Daoy (cell line): ENCODE data around the gene UBR1. TPM values are rescaled to one million over a fixed set of nuclear protein-coding genes. Genes with fewer than 3 reads are reported as not detected.
A peak's percentile ranks its signal among the peaks of the same experiment; 100 is the strongest.
"Not testable (repeated sequence)": the region's sequence is repeated elsewhere in the genome, so short reads cannot be mapped to it uniquely, and the experiment has no call there.

Experiments
- DNase-seq: peaks from one replicate; pipeline ENCODE4 v3.0.0-alpha.2; 2015; ENCODE audit warnings: low read depth
- total RNA-seq: library from RNA; depleted of rRNA; stranded (reverse); fragments of >200 nt; shearing (Covaris generic); gene quantifications from 2 replicates; pipeline ENCODE4 v1.2.3, GENCODE V29; 2014

UBR1 gene
- total RNA-seq, 1 experiment from 2014 or later, result 24.5 TPM

DNA sequence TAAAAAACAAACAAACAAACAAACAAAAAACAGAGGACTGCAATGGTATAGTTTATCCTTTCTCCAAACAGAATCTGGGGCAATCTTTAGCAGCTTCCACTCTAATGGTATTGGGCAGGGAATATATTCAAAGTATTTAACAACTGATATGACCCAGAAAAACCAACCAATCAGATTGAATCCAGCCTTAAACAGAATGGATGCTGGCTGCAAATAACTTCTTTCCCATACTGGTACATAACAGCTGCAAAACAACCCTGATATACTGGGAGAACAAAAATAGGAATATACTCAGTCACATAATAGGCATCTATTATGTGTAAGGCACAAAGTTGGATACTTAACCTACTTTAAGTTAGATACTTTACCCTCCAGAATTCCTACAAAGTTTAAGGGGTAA lies 49.1 kb downstream of the UBR1 start:
- no peak for DNase-seq

DNA sequence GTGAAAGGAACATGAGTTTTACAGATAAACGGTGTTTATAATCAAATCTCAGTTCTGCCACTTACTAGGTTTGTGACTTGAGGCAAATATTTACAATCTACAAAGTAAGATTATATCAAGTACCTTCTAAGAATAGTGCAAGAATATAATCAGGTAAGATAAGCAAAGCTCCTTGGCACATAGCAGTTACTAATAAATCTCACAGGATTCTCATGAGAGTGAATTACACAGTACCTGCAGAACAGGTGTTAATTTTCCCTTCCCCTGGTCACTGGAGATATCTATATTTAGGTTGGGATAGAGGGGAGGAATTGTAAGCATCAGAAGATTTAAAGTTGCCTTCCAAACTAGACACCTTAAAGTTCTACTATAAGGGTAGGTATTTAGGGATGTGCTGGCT lies 53.0 kb downstream of the UBR1 start:
- no peak for DNase-seq

DNA sequence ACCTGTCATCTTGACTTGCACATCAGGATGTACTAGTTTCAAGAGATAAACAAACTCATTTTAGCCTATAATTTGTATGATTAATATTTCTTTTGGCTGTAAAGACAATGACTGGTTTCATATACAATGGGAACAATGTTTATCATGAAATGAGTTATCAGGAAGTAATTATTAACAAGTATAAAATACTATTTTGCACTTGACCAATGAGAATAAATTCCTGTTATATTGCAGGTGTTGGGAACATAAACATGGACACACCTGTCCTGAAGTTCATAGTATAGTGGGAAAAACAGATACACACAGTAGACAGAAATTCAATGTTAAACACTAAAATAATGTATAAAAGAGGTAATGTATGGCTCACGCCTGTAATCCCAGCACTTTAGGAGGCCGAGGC lies 56.9 kb downstream of the UBR1 start:
- DNase-seq, result no peak

GRCh38 chr15:43046484-43046883 lies 59.4 kb downstream of the UBR1 start:
- no peak for DNase-seq

DNA sequence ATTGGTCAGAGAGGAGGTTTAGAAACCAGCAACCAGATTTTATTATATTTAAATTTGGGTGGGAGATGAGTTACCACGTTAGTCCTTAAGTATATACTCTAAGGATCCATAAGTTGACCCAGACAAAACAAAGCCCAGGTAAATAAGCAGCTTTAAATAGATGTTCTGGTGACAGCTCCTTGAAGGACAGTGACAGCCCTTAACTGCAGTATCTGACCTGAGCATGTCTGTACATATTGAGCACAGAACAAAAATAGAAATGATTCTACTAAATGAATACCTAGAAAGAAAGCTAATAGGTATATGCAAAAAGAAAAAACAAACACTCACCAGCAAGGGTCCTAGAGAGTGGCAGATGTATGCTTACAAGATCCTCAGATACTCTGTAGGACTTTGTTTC lies 63.0 kb downstream of the UBR1 start:
- no peak for DNase-seq

GRCh38 chr15:43041085-43041484 lies 64.8 kb downstream of the UBR1 start:
- not testable (repeated sequence) for DNase-seq

DNA sequence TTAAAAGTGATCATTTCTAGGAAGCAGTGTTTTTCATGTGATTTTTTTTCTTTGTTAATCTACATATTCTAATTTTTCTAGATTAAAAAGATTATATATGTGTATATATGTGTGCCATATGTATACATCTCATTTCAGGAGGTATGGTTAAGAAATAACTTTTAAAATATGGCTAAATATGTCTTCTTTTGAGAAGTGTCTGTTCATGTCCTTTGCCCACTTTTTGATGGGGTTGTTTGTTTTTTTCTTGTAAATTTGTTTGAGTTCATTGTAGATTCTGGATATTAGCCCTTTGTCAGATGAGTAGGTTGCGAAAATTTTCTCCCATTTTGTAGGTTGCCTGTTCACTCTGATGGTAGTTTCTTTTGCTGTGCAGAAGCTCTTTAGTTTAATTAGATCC lies 70.6 kb downstream of the UBR1 start:
- DNase-seq, result not testable (repeated sequence)

DNA sequence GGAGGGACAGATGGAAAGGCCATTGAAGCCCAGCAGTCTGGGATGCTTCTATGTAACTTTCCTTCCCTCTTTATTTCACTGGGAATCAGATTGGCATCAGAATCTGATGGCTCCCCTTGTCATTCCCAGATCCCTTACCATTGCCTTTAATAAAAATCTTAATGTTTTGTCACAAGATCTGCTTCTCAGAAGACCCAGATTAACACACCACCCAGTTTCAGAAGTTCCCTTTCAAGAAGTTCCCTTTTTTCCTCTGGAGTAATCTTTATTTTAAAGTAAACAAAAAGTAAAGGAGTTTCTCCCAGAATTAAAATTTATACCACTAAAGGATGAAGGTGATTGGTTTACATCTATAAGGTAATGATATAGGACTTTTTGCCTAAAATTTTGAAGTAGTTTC lies 76.4 kb downstream of the UBR1 start:
- DNase-seq, result no peak

GRCh38 chr15:43025150-43025549 lies 80.7 kb downstream of the UBR1 start:
- DNase-seq, result no peak

- DNase-seq, result not testable (repeated sequence)
These were observed 91.2 kb downstream of the UBR1 start for GRCh38 chr15:43014671-43015070.

DNA sequence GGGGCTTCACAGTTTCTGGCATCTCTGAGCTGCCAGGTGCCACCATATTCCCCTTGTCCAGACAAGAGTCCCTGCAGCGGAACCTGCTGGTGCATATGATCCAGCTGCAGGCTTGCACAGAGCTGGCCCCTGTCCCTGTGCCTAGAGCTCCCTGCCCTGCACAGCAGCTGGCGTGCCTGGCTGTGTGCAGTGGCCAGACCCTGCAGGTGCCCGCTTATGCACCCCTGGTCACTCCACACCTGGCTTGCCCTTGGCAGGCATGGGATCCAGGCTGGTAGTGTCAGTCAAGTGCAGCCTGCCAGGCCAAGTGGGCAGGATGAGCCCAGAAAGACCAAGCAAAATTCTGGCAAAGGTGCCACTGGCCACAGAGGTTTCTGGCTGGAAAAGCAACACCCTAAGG lies 96.6 kb downstream of the UBR1 start:
- DNase-seq, result no peak

DNA sequence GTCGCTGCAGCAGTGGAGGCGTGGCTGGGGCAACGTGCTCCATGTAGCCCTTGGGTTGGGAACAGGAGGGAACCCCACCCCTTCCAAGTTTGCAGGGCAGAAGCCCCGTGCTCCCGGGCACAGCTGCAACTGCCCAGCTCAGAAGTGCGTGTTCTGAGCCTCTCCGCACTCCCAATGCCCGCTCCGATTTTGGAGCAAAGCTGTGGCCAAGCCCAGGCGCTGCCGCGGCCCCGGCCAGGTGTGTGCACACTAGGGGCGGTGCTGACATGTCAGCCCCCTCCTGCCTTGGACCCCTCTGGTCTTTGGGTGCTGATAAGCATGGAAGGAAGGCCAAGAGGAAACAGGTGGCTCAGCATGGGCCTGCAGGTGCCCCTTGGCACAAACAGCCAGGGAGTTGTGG lies 97.7 kb downstream of the UBR1 start:
- DNase-seq, result no peak

- DNase-seq, result no peak
These were observed 98.3 kb downstream of the UBR1 start for GRCh38 chr15:43007551-43007950.

DNA sequence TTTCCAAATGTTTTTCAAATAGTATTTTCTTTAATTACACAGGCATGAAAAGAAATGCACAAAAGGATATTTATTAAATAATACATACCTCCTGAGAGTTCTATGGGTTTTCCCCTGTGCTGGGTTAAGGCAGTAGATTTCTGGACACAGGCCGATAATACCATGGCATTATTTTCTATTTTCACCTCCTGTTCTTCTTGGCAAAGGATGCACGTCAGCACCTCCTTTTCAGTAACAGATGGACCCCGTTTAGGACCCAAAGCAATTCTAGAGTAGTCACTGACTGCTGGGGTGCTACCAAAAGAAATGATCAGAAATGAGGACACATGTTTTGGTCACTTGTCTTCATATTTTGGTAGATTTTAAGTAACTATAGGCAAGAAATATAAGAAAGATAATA lies 98.8 kb downstream of the UBR1 start:
- no peak for DNase-seq

DNA sequence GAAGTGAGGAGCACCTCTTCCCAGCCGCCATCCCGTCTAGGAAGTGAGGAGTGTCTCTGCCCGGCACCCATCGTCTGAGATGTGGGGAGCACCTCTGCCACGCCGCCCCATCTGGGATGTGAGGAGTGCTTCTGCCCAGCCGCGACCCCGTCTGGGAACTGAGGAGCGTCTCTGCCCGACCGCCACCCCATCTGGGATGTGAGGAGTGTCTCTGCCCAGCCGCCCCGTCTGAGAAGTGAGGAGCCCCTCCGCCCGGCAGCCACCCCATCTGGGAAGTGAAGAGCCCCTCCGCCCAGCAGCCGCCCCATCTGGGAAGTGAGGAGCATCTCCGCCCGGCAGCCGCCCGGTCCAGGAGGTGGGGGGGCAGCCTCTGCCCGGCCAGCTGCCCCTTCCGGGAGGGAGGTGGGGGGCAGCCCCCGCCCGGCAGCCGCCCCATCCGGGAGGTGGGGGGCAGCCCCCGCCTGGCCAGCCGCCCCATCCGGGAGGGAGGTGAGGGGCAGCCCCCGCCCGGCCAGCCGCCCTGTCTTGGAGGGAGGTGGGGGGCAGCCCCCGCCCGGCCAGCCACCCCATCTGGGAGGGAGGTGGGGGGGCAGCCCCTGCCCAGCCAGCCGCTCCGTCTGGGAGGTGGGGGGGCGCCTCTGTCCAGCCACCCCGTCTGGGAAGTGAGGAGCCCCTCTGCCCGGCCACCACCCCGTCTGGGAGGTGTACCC lies 100.8 kb downstream of the UBR1 start:
- not testable (repeated sequence) for DNase-seq

DNA sequence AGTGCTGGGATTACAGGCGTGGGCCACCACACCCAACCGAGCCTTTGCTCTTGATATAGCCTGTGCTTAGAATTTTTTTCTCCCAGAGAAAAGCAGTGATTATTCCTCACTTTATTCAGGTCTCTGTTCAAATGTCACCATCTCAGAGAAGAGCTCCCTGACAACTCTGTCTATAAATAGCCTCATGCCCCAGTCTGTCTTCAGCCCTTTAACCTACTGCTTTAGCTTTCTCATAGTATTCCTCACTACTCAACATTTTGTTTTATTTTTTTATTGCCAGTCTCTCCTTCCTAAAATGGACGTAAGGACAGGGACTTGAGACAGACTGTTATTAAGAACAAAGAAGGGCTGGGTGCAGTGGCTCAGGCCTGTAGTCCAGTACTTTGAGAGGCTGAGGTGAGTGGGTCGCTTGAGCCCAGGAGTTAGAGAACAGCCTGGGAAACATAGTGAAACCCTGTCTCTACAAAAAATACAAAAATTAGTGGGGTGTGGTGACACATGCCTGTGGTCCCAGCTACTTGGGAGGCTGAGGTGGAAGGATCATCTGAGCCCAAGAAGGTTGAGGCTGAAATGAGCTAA lies 106.5 kb downstream of the UBR1 start:
- DNase-seq, result no peak

GRCh38 chr15:42996871-42997270 lies 109.0 kb downstream of the UBR1 start:
- DNase-seq, result no peak

DNA sequence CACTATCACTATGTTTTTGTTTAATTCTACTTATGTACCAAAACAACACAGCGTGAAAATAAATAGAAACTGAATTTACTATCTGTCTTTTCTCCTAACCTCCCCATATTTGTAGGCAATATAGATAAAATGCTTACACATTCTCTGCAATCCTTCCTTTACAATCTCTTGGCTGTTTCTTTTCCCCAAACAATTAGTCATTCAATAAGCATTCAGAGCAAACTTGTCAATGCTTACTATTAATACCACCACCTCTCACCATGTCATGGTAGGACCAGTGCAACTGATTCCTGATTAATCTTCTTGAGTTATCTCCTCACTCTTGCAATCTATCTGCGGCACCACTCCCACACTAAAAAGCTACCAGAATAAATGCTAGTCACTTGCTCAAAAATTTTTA lies 111.3 kb downstream of the UBR1 start:
- DNase-seq, result no peak

- DNase-seq, result no peak
These were observed 113.2 kb downstream of the UBR1 start for GRCh38 chr15:42992626-42993025.

DNA sequence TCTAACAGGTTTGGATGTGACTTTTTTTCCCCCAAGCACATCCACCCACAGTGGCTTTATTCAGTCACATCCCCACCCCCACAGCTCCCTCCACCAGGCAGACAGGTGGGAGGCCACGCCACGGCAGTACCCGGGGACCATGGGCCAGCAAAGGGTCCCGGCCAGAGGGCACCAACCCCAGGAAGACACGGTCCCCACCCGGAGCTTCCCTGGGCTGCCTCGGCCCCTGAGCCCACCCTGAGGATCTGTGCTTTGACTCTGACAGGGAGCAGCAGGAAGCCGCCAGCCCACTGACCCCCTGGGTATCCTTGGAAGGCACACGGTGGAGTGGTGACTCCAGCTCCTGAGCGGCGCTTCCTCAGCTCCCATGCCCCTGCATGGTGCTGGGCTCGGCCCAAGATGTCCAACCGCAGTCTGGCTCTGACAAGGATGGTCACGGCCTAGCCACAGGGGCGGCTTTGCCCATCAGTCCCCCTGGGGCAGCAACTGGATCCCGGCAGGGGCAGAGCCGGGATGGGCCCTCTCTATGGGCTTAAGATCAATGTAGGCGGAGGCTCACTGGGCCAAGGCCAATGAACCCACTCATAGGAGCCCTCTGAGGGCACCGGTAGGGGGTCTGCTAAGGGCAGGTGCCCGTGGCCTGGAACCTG lies 119.0 kb downstream of the UBR1 start:
- no peak for DNase-seq

DNA sequence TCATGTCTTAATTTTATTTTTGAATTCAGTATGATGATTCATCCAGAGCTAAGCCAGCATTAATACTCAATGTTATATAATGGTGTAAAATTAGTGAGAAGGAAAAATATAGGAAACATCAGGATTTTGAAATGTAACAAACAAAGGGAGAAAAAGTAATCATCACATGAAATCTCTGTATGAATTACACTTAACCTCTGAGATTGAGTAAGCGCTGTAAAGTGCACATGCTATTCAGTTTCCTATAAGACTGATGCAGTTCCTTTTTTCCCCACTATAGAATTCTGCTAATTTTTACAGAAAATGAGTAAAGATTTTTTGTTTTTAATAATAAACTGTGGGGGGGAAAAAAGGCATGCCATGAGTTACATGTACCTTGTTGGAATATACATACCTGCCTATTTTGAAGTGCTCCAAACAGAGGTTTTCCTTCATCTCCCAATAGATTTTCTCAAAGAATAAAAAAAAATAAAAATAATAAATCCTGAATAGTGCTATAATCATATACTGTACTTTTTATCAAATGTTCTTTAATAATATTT lies 121.3 kb downstream of the UBR1 start:
- no peak for DNase-seq

GRCh38 chr15:42979113-42979512 lies 126.7 kb downstream of the UBR1 start:
- peak; percentile 20 for DNase-seq
